Measurements from ENCODE around the gene LRRC71. TPM values are rescaled to one million over a fixed set of nuclear protein-coding genes. Genes with fewer than 3 reads are reported as not detected.

LRRC71 gene
- total RNA-seq, 1 experiment from 2014 or later, result 0.22 TPM

DNA sequence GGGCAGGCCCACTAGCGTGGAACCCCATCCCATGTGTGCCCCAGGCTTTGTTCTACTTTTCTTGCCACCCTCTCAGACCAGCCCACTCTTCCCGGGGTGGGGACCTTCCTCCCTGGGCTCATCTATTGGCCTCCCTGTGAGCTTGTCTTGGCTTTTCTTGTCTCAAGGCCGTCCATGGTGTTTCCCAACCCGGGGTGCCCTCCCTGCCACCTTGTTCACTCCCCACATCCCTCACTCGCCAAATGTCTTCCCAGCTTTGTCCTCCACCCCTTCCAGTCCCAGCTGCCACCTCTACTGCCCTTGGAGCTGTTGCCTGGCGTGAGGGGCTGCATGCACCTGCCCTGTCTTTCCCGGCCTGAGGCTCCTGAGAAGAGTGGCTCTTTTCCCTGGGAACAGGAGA is 18.4 kb downstream of the LRRC71 start:
- no peaks in the 10 kb centered on the region for H3K27me3 Mint-ChIP-seq (ENCODE audit: low read depth)
- H3K9me3 Mint-ChIP-seq, result no peaks in the 10 kb centered on the region
- TF ChIP-seq JUN (CRISPR knock-in tag; IDR thresholded peaks at IDR 0.05) (no peak), HMGA2 (CRISPR knock-in tag; IDR thresholded peaks at IDR 0.05) (no peak), GTF2I (CRISPR knock-in tag; conservative IDR thresholded peaks at IDR 0.05) (no peak), ZNF396 (CRISPR knock-in tag; IDR thresholded peaks at IDR 0.05; ENCODE audit: borderline replicate concordance) (no peak), SMAD3 (CRISPR knock-in tag; IDR thresholded peaks at IDR 0.05; ENCODE audit: borderline replicate concordance) (no peak)
- TF ChIP-seq, protein P1, sequence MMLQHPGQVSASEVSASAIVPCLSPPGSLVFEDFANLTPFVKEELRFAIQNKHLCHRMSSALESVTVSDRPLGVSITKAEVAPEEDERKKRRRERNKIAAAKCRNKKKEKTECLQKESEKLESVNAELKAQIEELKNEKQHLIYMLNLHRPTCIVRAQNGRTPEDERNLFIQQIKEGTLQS (CRISPR knock-in tag; conservative IDR thresholded peaks at IDR 0.05), result no peak
- H3K4me3 Mint-ChIP-seq, result no peak overlapping the region
- ATAC-seq (no peak), DNase-seq (ENCODE audit: low spot score) (no peak)
- ChIA-PET POLR2A (no interaction called here), CTCF (interaction anchor here (1.9 to 2.2 kb wide), 2 partner anchors 28 to 135 kb away, joined by 6 to 7 read pairs; no protein-coding TSS in a partner anchor)
- no peak overlapping the region for H3K27ac Mint-ChIP-seq
- peaks cover 11% of the 10 kb centered on the region for H3K4me1 Mint-ChIP-seq
- peaks cover 39% of the 10 kb centered on the region for H3K36me3 Mint-ChIP-seq

DNA sequence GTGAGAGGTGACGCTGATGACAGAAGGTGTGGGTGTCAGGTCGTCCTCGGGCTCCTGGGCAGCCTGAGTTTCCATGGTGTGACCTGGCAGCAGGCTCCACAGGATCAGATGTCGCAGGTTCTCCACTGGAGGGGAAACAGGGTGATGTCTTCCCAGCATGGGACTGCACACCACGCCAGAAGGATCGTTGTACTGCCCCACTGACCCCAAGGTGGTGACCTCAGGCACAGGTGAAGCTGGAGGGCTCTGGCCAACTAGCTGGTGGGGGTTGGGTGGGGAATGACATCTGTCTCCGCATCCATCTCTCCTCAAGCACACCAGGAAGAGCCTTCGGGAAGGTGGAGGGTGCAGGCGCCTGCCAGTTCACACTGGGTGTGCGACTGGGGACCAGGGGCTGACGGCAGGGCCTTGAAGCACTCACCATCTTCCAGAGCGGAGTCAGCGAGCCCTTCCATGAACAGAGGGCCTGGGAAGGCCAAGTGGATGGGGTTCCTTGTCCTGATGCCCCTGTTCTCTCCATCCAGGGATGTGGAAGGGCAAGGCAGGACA is 19.4 kb downstream of the LRRC71 start:
- CTCF ChIA-PET, result no interaction called here

More for the DNA sequence above, 19.4 kb downstream of the LRRC71 start:
- TF ChIP-seq NFE2L1 (CRISPR knock-in tag; IDR thresholded peaks at IDR 0.05) (no peak), JAZF1 (CRISPR knock-in tag; IDR thresholded peaks at IDR 0.05) (no peak), FOXK1 (CRISPR knock-in tag; IDR thresholded peaks at IDR 0.05) (no peak), NFATC4 (CRISPR knock-in tag; IDR thresholded peaks at IDR 0.05) (no peak), SMAD4 (CRISPR knock-in tag; IDR thresholded peaks at IDR 0.05) (no peak), MXD4 (CRISPR knock-in tag; IDR thresholded peaks at IDR 0.05; ENCODE audit: borderline replicate concordance) (no peak), ZNF423 (CRISPR knock-in tag; IDR thresholded peaks at IDR 0.05) (no peak), ZNF232 (CRISPR knock-in tag; IDR thresholded peaks at IDR 0.05) (no peak), ZNF138 (CRISPR knock-in tag; conservative IDR thresholded peaks at IDR 0.05) (no peak), ELF4 (CRISPR knock-in tag; IDR thresholded peaks at IDR 0.05; ENCODE audit: low read depth) (no peak), ZNF671 (CRISPR knock-in tag; IDR thresholded peaks at IDR 0.05) (no peak)
- TF ChIP-seq, protein P2, sequence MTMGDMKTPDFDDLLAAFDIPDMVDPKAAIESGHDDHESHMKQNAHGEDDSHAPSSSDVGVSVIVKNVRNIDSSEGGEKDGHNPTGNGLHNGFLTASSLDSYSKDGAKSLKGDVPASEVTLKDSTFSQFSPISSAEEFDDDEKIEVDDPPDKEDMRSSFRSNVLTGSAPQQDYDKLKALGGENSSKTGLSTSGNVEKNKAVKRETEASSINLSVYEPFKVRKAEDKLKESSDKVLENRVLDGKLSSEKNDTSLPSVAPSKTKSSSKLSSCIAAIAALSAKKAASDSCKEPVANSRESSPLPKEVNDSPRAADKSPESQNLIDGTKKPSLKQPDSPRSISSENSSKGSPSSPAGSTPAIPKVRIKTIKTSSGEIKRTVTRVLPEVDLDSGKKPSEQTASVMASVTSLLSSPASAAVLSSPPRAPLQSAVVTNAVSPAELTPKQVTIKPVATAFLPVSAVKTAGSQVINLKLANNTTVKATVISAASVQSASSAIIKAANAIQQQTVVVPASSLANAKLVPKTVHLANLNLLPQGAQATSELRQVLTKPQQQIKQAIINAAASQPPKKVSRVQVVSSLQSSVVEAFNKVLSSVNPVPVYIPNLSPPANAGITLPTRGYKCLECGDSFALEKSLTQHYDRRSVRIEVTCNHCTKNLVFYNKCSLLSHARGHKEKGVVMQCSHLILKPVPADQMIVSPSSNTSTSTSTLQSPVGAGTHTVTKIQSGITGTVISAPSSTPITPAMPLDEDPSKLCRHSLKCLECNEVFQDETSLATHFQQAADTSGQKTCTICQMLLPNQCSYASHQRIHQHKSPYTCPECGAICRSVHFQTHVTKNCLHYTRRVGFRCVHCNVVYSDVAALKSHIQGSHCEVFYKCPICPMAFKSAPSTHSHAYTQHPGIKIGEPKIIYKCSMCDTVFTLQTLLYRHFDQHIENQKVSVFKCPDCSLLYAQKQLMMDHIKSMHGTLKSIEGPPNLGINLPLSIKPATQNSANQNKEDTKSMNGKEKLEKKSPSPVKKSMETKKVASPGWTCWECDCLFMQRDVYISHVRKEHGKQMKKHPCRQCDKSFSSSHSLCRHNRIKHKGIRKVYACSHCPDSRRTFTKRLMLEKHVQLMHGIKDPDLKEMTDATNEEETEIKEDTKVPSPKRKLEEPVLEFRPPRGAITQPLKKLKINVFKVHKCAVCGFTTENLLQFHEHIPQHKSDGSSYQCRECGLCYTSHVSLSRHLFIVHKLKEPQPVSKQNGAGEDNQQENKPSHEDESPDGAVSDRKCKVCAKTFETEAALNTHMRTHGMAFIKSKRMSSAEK (CRISPR knock-in tag; IDR thresholded peaks at IDR 0.05; ENCODE audit: borderline replicate concordance), result no peak
- TF ChIP-seq, protein P3, sequence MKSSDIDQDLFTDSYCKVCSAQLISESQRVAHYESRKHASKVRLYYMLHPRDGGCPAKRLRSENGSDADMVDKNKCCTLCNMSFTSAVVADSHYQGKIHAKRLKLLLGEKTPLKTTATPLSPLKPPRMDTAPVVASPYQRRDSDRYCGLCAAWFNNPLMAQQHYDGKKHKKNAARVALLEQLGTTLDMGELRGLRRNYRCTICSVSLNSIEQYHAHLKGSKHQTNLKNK (CRISPR knock-in tag; IDR thresholded peaks at IDR 0.05), result no peak
- TF ChIP-seq, protein P4, sequence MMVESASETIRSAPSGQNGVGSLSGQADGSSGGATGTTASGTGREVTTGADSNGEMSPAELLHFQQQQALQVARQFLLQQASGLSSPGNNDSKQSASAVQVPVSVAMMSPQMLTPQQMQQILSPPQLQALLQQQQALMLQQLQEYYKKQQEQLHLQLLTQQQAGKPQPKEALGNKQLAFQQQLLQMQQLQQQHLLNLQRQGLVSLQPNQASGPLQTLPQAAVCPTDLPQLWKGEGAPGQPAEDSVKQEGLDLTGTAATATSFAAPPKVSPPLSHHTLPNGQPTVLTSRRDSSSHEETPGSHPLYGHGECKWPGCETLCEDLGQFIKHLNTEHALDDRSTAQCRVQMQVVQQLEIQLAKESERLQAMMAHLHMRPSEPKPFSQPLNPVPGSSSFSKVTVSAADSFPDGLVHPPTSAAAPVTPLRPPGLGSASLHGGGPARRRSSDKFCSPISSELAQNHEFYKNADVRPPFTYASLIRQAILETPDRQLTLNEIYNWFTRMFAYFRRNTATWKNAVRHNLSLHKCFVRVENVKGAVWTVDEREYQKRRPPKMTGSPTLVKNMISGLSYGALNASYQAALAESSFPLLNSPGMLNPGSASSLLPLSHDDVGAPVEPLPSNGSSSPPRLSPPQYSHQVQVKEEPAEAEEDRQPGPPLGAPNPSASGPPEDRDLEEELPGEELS (CRISPR knock-in tag; IDR thresholded peaks at IDR 0.05), result no peak
- TF ChIP-seq, protein P5, sequence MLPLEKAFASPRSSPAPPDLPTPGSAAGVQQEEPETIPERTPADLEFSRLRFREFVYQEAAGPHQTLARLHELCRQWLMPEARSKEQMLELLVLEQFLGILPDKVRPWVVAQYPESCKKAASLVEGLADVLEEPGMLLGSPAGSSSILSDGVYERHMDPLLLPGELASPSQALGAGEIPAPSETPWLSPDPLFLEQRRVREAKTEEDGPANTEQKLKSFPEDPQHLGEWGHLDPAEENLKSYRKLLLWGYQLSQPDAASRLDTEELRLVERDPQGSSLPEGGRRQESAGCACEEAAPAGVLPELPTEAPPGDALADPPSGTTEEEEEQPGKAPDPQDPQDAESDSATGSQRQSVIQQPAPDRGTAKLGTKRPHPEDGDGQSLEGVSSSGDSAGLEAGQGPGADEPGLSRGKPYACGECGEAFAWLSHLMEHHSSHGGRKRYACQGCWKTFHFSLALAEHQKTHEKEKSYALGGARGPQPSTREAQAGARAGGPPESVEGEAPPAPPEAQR (CRISPR knock-in tag; IDR thresholded peaks at IDR 0.05), result no peak
- peaks cover 11% of the 10 kb centered on the region for H3K4me1 Mint-ChIP-seq
- no peak for ATAC-seq
- H3K27ac Mint-ChIP-seq, result no peak overlapping the region
- POLR2A ChIA-PET, result no interaction called here
- no peaks in the 10 kb centered on the region for H3K27me3 Mint-ChIP-seq (ENCODE audit: low read depth)
- H3K4me3 Mint-ChIP-seq, result no peak overlapping the region
- H3K9me3 Mint-ChIP-seq, result no peaks in the 10 kb centered on the region
- DNase-seq (ENCODE audit: low spot score), result no peak
- H3K36me3 Mint-ChIP-seq, result peaks cover 49% of the 10 kb centered on the region
